Common myeloid progenitor, CD34-positive (primary cell): ENCODE results near the gene EHBP1L1.

Experiments used
- CTCF ChIA-PET: fragments of 350-600 bp; sonication (Branson Sonifier 250); formaldehyde crosslinking; loops from one replicate; lab custom pipeline; 2021; ENCODE audit warnings: antibody characterized with exemption; lab: Charles Lee
- POLR2A ChIA-PET: fragments of 350-600 bp; sonication (Branson Sonifier 250); formaldehyde crosslinking; loops from one replicate; lab custom pipeline; 2021; ENCODE audit warnings: antibody characterized with exemption; lab: Charles Lee
- DNase-seq, 3 donors: peaks; one replicate each; pipeline versions ENCODE4 v3.0.0 to v3.0.0-alpha.2; 2013
- H3K27ac ChIP-seq, 2 experiments: 1 replicate in 1 of 2; 2 replicates in 1 of 2; pipeline ENCODE4 v1.7.0; 2013; ENCODE audit warnings: inconsistent platforms in 2 of 2, low read length in 2 of 2, mild to moderate bottlenecking in 2 of 2, low read depth in 1 of 2, moderate library complexity in 1 of 2; ENCODE audit not compliant: severe bottlenecking in 2 of 2, insufficient read depth in 1 of 2, poor library complexity in 1 of 2
- H3K27me3 ChIP-seq, 5 experiments: replicated peaks in 2 of 5; 1 replicate in 3 of 5; 2 replicates in 2 of 5; pipeline versions ENCODE4 v1.6.1 to v1.7.0; 2013; ENCODE audit warnings: low read length in 4 of 5, mild to moderate bottlenecking in 2 of 5, moderate library complexity in 2 of 5, inconsistent platforms in 1 of 5; ENCODE audit not compliant: insufficient read depth in 5 of 5, control insufficient read depth in 4 of 5
- H3K36me3 ChIP-seq, 4 experiments: 1 replicate in 2 of 4; 2 replicates in 2 of 4; pipeline versions ENCODE4 v1.6.1 to v1.7.0; 2013; ENCODE audit warnings: low read length in 3 of 4, control low read depth in 1 of 4, mild to moderate bottlenecking in 1 of 4; ENCODE audit not compliant: control insufficient read depth in 4 of 4, insufficient read depth in 4 of 4
- H3K4me1 ChIP-seq, 4 experiments: 1 replicate in 3 of 4; 2 replicates in 1 of 4; pipeline versions ENCODE4 v1.6.1 to v1.7.1; 2013; ENCODE audit warnings: low read length in 3 of 4, mild to moderate bottlenecking in 3 of 4, control low read depth in 1 of 4, inconsistent platforms in 1 of 4, moderate library complexity in 1 of 4; ENCODE audit not compliant: control insufficient read depth in 4 of 4, insufficient read depth in 4 of 4; ENCODE audit errors: control extremely low read depth in 1 of 4
- H3K4me3 ChIP-seq, 7 experiments: 1 replicate in 4 of 7; 2 replicates in 3 of 7; pipeline versions ENCODE4 v1.5.1 to v1.7.0; 2013; ENCODE audit warnings: mild to moderate bottlenecking in 7 of 7, low read length in 6 of 7, moderate library complexity in 6 of 7, inconsistent platforms in 2 of 7, low read depth in 2 of 7, control low read depth in 1 of 7; ENCODE audit not compliant: insufficient read depth in 4 of 7, control insufficient read depth in 1 of 7; ENCODE audit errors: extremely low read depth in 1 of 7
- H3K9me3 ChIP-seq, 5 experiments: 1 replicate in 4 of 5; 2 replicates in 1 of 5; pipeline versions ENCODE4 v1.6.1 to v1.7.1; 2013; ENCODE audit warnings: low read length in 4 of 5, mild to moderate bottlenecking in 2 of 5, inconsistent platforms in 1 of 5, low read depth in 1 of 5, moderate library complexity in 1 of 5; ENCODE audit not compliant: control insufficient read depth in 4 of 5, insufficient read depth in 2 of 5; ENCODE audit errors: control extremely low read depth in 1 of 5
- WGBS: methylation state at CpG from one replicate; pipeline ENCODE4 v1.1.5; 2013; ENCODE audit not compliant: insufficient coverage; 5-methylcytosine and 5-hydroxymethylcytosine counted together

EHBP1L1 gene

DNA sequence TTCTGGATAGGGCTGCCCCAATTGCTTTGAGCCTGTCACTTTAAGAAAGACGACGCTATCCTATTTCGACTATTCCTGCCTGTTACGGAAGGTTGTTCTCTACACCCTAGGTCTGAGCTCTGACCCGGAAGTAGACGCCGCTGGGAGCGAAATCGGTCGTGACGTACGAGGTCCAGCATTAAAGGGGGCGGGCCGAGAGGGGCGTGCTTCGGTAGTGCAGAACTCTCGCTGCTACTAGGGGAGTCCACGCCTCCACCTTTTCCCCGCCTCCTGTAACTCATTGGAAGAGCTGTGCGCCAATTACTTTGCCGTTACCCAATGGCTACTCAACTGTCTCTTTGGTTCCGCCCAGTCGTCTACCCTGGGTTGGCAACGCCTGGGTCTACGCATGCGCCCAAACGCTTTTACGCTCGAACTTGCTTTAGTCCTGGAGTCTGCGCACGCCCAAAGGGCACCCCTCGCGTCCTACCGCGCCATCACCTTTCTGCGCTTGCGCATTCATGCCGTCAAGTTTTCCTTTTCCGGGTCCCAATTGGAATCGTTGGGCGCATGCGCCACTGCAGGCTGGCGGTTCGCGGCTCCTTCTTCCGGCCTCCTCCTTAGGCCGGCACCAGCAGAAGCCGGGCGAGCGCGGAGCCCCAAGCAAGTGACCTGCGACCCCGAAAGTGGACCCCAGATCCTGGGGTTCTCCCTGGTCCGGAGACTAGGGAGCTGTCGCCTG, 39.5 kb downstream of the EHBP1L1 start, which contains the start of gene PCNX3:
PCNX3 (plus strand) TSS at position 548 of the 721 bp plus-strand sequence. CDS start 536 bp downstream, outside the sequence.
- ChIA-PET CTCF (interaction anchor here (0.8 to 16.3 kb wide), 10 partner anchors 10 to 74 kb away, joined by 3 to 229 read pairs (median 4); partner anchors contain the start of genes KCNK7 and ZNRD2), POLR2A (interaction anchor here (0.9 to 1.5 kb wide), 7 partner anchors 11 to 273 kb away, joined by 3 to 8 read pairs (median 3); partner anchors contain the start of genes AP5B1, FIBP and RELA)
- peak within 1 kb of the TSS; percentile 73 to 98 (median 86) for H3K4me3 ChIP-seq
- DNase-seq, result peak; percentile 100
- H3K36me3 ChIP-seq, result peaks cover 10 to 42% (median 30%) of the 10 kb centered on the region in 4 experiments
- no peaks in the 10 kb centered on the region for H3K27me3 ChIP-seq
- H3K4me1 ChIP-seq, result peaks cover 4 to 50% (median 46%) of the 10 kb centered on the region in 4 experiments
- under 1% methylated on average over 51 of the region's 55 CpGs for WGBS
- H3K27ac ChIP-seq, result peak within 1 kb of the TSS; percentile 82 to 93
- H3K9me3 ChIP-seq, result no peaks in the 10 kb centered on the region

DNA sequence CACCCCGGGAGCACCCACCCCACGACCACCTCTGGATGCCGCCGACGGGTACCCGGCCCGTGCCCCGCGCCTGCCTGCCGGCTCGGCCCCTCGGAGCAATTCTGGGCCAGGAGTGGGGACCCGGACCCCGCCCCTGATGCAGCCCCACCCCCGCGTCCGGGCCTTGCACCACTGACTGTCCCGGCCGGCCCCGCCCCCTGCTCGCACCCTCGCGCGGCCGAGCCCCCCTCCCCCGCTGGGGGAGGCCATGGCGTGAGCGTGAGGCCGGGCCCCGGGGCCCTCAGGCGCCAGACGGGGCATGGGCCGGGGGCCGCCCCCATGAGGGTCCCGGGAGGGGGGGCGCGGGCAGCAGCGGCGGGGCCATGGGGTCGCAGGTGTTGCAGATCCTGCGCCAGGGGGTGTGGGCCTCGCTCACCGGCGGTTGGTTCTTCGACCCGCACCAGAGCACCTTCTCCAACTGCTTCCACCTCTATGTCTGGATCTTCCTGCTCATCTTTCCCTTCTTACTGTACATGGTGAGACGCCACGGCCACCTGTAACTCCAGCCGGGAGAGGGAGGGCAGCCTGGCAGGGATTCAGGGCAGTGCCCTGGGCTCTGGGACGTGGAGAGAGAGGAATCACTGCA, 40.2 kb downstream of the EHBP1L1 start:
- 2% methylated on average over 33 of the region's 50 CpGs for WGBS
- peak overlapping the region; percentile 68 to 91 for H3K27ac ChIP-seq
- DNase-seq, result peak in 1 of 3 donors; percentile 32
- H3K27me3 ChIP-seq, result no peaks in the 10 kb centered on the region
- peaks cover 10 to 49% (median 34%) of the 10 kb centered on the region in 4 experiments for H3K36me3 ChIP-seq
- H3K4me3 ChIP-seq, result peak overlapping the region; percentile 53 to 95 (median 73)
- ChIA-PET POLR2A (interaction anchor here (0.9 to 1.5 kb wide), 5 partner anchors 10 to 272 kb away, joined by 3 to 8 read pairs (median 3); partner anchors contain the start of genes AP5B1, FIBP and RELA), CTCF (interaction anchor here (1.2 to 16.3 kb wide), 7 partner anchors 10 to 44 kb away, joined by 3 to 229 read pairs (median 6); partner anchors contain the start of gene KCNK7)
- no peaks in the 10 kb centered on the region for H3K9me3 ChIP-seq
- H3K4me1 ChIP-seq, result peaks cover 0 to 43% (median 39%) of the 10 kb centered on the region in 4 experiments

DNA sequence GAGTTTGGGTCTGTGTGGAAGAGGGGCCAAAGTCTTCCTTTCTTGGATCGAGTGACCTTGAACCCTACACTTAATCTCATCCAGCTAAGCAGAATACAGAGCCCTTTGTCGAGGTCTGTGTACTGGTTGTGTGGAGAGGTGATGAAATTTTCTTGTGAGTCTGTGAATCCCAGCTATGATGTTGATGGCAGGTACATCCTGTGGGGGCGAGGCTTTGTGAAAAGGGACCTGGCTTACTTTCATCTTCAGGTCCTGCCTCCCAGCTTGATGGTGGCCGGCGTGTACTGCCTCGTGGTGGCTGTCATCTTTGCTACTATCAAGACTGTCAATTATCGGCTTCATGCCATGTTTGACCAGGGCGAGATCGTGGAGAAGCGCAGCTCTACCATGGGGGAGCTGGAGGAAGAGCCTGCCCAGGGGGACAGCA, 40.7 kb downstream of the EHBP1L1 start:
- Histone ChIP-seq H3K4me1 (peaks cover 0 to 38% (median 34%) of the 10 kb centered on the region in 4 experiments), H3K27ac (peak overlapping the region; percentile 68 to 91), H3K4me3 (peak overlapping the region; percentile 37 to 95 (median 73)), H3K9me3 (no peaks in the 10 kb centered on the region), H3K36me3 (peaks cover 10 to 54% (median 36%) of the 10 kb centered on the region in 4 experiments), H3K27me3 (no peaks in the 10 kb centered on the region)
- 93% methylated on average over 8 of the region's 10 CpGs for WGBS
- DNase-seq, result no peak
- ChIA-PET CTCF (interaction anchor here (1.0 to 3.5 kb wide), 6 partner anchors 9 to 95 kb away, joined by 3 to 14 read pairs (median 5); partner anchors contain the start of gene KAT5), POLR2A (no interaction called here)

DNA sequence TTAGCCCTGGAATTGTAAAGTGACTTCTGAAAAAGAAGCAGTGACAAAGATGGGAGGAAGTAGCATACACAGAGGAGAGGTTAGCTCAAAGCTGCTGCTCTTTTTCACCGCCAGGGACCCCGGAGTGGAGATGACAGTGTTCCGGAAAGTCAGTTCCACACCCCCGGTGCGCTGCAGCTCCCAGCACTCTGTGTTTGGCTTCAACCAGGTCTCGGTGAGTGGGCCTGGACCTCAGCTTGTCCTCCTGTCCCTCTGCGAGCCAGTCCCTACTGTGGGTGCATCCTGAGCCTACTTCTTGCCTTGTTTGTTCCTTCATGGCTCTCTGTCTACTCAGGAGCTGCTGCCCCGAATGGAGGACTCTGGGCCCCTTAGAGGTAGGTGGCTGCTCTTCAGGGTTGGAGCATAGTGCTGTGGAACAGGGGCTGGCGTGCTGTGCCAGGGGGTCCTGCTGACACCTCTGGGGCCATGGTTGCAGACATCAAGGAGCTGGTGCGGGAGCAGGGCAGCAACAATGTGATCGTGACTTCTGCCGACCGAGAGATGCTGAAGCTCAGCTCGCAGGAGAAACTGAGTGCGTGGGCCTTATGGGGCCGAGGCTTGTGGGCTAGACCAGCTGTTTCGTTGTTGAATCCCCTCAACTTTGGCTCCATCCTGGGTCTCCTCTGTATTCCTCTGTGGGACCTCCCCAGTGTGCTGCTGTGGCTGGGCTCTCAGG, 41.4 kb downstream of the EHBP1L1 start:
- peaks cover 10 to 59% (median 39%) of the 10 kb centered on the region in 4 experiments for H3K36me3 ChIP-seq
- WGBS, result 94% methylated on average over 17 of the region's 17 CpGs
- no peaks in the 10 kb centered on the region for H3K9me3 ChIP-seq
- POLR2A ChIA-PET, result no interaction called here
- H3K27me3 ChIP-seq, result no peaks in the 10 kb centered on the region
- H3K27ac ChIP-seq, result peak overlapping the region in 1 of 2 experiments; percentile 91
- DNase-seq, result no peak
- H3K4me3 ChIP-seq, result peak overlapping the region in 4 of 7 experiments; percentile 73 to 95 (median 86)
- H3K4me1 ChIP-seq, result peaks cover 0 to 31% (median 27%) of the 10 kb centered on the region in 4 experiments
- CTCF ChIA-PET, result interaction anchor here (1.0 to 3.5 kb wide), 7 partner anchors 8 to 95 kb away, joined by 3 to 14 read pairs (median 4); partner anchors contain the start of gene KAT5

DNA sequence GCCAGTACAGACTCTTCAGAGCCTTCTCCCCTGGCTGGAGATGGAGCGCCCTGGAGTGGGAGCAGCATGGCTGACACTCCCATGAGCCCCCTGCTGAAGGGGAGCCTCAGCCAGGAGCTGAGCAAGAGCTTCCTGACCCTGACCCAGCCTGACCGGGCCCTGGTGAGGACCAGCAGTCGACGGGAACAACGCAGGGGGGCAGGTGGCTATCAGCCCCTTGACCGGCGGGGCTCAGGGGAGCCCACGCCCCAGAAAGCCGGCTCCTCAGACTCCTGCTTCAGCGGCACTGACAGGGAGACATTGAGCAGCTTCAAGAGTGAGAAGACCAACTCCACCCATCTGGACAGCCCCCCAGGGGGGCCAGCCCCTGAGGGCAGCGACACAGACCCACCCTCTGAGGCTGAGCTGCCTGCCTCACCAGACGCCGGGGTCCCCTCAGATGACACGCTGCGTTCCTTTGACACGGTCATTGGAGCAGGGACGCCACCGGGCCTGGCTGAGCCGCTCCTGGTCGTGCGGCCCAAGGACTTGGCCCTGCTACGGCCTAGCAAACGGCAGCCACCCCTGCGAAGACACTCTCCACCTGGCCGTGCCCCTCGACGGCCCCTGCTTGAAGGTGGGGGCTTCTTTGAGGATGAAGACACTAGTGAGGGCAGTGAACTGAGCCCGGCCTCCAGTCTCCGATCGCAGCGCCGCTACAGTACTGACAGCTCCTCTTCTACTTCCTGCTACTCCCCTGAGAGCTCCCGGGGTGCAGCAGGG, 42.3 kb downstream of the EHBP1L1 start:
- Histone ChIP-seq H3K4me3 (no peak overlapping the region), H3K36me3 (peaks cover 10 to 56% (median 39%) of the 10 kb centered on the region in 4 experiments), H3K27ac (no peak overlapping the region), H3K9me3 (no peaks in the 10 kb centered on the region), H3K27me3 (no peaks in the 10 kb centered on the region), H3K4me1 (peaks cover 0 to 22% (median 18%) of the 10 kb centered on the region in 4 experiments)
- CTCF ChIA-PET, result interaction anchor here (1.2 to 3.5 kb wide), 6 partner anchors 8 to 94 kb away, joined by 3 to 14 read pairs (median 5); partner anchors contain the start of gene KAT5
- DNase-seq, result no peak
- POLR2A ChIA-PET, result no interaction called here
- 96% methylated on average over 33 of the region's 33 CpGs for WGBS

DNA sequence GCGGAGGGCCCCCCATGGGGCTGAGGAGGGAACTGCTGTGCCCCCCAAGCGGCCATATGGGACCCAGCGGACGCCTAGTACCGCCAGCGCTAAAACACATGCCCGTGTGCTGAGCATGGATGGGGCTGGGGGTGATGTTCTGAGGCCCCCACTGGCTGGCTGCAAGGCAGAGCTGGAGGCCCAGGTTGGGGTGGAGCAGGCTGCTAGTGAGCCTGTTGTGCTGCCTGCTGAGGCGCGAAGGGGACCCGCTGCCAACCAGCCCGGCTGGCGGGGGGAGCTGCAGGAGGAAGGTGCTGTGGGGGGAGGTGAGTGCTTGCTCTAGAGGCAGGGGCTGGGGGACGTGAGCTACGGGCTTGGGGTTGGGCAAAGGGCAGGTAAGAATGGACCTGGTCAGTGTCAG, 42.9 kb downstream of the EHBP1L1 start:
- no peak for DNase-seq
- Histone ChIP-seq H3K4me1 (peaks cover 0 to 19% (median 15%) of the 10 kb centered on the region in 4 experiments), H3K36me3 (peaks cover 10 to 62% (median 42%) of the 10 kb centered on the region in 4 experiments), H3K27ac (no peak overlapping the region), H3K4me3 (no peak overlapping the region), H3K27me3 (no peaks in the 10 kb centered on the region), H3K9me3 (no peaks in the 10 kb centered on the region)
- ChIA-PET POLR2A (no interaction called here), CTCF (interaction anchor here (1.0 to 3.5 kb wide), 4 partner anchors 7 to 87 kb away, joined by 3 to 14 read pairs (median 3); partner anchors contain the start of gene SIPA1)
- 100% methylated on average over 13 of the region's 14 CpGs for WGBS
